Measurements from ENCODE around the gene USP13.
A peak's percentile ranks its signal among the peaks of the same experiment; 100 is the strongest.

Gene USP13

DNA sequence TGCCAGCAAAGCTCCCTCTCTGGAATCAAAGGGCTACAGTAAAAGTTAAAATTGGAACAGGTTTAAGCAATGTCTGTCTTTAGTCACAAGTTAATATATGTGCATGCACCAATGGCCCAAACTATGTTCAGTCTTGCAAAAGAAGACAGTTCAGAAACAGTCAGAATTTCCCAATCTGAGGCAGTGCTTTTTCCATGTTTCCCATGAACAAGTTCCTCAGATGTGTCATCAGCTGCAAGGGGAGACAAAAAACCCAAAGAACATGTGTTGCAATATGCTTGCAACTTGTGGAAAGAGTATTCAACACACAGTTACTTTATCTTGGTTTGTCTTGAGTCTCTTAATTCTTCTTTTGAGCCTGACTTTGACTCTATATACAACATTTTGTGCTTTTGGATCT is 148.4 kb downstream of the USP13 start:
- DNase-seq (ENCODE audit: low spot score), result no peak

DNA sequence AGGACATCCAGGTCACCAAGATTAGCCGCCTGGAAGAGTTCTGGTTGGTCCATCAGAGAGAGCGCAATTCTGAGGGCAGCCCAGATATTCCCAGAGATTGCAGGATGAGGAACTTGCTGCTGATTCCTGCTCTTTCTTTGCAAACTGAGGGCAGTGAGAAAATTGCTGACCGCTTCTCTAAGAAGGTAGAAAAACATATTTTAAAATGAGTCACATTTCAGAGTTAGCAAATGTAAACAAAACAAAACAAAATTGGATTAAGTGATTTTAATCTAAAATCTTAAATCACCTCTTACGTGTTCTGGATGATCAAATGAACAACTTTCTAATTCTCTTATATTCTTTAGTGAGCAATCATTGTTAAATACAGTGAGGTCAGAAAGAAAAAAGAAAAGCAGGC is 149.0 kb downstream of the USP13 start:
- no peak for DNase-seq (ENCODE audit: low spot score)

DNA sequence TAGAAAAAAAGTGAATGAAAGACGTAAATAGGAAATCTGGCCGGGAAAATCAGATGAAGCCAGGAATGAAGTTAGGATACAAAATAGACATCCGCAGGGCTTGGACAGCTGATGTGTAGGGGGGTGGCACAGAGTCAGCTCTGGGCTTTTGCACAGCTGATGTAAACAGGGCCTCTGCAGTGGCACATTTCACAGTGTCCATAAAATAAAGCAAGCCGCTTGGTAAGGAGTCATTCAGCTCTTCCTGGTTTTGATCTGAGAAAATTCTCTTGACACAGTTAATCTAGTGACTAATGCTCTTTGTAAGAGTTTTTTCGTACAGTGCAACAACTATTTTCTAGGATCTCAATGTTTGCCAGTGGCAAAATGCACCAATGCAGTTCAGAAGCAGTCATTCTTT is 153.3 kb downstream of the USP13 start:
- DNase-seq (ENCODE audit: low spot score), result no peak

DNA sequence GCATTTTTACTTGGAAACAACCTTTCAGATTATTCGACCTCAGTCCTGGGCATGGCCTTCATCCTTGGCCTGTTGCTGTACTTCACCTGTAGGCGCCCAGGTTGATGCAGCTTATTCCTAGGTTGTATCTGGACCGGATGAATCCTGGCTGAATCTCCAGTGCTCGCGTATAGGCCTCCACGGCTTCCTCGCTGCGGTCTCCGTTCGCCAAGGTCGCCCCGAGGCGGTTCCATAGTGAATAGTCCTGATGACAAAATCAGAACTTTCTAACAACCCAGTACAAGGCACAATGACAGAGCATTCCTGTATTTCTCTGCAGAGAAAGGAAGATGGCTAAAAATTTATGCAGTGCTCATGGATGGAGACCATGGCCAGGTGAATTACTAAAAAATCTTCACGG is 154.7 kb downstream of the USP13 start:
- DNase-seq (ENCODE audit: low spot score), result no peak

DNA sequence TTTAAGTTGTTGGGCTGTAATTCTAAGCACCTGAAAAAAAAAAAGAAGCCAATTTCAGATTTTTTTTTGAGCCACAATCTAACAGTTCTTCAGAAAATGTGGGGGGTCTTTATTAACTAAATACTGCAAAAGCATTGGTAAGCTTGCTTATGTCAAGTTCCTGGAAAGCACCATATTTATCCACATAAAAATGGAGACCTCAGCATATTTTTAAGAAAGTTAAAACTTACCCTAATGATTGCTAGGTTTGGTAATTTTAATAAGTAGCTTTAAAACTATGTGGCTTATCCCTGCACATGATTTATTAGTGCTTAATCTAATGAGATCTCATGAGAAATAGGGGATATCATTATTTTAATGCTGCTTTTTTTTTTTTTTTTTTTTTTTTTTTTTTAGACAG is 156.8 kb downstream of the USP13 start:
- DNase-seq (ENCODE audit: low spot score), result no peak

DNA sequence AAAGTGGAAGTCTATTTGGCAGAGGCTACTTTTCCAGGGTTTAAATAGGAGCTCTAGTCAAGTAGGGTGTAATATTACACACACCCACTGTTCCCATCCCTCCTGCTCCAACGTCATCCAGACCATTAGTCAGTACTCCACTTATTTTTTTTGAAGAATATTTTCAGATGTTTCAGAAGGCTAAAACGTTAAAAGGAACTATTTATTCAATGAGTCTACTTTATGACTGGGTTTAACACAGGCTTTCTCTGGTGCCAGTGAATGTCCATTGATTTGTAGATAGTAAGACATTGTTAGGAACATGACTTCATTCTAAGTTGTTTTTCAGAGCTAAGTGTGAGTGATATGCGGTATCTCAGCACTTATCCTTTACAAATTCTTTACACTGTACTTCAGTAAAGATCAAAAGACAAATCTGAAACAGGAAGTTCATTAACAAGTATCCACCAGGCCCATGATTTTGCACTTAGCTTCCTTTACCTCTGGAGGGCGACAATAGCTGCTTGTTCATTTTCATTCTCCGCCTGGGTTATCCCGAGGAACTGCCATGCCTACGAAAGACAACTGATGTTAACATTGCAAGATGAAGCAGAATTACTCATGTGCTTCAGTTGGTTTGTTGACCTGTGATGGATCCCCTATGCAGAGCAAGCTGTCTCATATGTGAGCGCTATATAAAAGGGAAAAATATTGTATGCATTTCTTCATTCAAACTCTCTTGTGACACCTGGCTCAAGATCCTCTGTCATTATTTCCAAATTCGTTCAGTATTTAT is 158.7 kb downstream of the USP13 start:
- DNase-seq (ENCODE audit: low spot score), result peak; percentile 78

DNA sequence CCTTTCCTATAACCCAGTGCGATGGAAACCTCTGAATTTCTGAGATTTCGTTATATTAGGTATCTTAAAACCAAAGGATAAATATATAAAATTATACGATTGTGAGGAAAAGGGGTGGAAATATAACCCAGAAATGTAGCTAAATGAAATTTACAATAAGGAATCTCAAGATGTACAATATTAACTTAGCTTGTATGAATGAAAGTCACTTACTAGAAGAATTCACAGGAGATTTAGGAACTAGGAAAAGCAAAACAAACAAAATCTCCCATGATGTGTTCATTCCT is 159.2 kb downstream of the USP13 start:
- no peak for DNase-seq (ENCODE audit: low spot score)

DNA sequence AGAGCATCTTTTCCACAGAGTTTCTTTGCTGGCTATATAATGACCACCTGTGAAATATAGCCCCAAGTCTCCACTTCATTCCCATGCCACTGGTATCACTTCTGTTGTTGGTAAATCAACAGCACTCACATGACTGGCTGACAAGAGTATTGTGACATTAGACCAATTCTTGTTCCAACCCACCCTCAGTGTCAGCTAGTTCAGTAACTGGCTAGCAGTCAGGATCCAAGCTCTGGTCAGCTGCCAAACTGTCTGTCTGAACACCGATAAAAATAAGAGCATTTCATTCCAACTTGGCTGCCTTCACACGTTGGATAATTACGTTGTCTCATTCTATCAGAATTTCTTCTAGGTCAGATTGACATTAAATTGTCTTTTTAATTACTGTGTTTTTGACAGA is 166.5 kb downstream of the USP13 start:
- no peak for DNase-seq (ENCODE audit: low spot score)

DNA sequence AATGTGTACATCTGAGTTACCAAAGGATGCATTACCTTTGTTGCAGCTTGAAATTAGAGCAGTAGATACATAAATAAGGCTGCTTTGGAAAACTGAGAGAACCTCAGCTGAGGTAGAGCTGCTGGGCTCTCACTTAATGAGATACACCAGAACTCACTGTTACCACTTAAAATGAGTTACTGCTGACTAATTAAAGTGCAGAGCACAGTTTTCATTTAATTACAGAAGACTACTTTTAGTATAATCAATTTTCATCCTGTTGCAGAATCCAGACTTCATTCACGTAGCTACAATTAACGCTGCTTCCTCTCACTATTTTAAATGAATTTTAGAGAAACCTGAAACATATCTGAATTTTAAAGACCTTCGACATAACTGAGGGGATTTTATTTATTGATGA is 169.5 kb downstream of the USP13 start:
- DNase-seq (ENCODE audit: low spot score), result no peak

DNA sequence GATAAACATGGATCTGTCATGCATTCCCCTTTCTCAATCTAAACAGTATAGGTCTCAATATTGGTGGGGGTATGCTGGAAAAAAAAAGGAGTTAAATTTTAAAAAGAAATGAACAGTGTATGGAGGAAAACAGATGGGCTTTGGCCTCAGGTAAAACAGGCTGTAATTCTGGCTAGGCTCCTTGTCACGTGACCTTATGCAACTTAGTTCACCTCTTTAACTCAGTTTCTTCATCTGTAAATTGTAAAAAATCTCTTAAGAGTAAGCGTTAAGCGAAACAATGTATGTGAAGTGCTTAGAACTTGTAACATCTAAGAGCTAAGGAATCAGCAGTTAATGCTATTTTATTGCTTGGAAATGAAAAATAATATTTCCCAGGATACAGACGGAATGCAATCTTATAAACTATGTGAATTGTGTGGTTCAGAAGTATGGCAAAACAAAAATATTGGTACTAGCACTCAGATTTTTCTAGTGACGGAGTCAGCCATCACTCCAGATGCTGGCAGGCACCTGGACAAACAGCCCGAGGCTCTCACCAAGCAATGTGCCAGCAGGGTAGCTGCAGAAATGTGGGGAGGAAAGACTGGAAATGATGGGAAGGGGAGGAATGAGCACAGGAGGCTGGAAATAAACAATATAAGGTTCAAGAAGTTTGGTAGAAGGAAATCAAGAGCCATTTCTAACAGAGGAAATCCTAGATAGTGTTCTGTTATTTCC is 172.8 kb downstream of the USP13 start:
- no peak for DNase-seq (ENCODE audit: low spot score)

DNA sequence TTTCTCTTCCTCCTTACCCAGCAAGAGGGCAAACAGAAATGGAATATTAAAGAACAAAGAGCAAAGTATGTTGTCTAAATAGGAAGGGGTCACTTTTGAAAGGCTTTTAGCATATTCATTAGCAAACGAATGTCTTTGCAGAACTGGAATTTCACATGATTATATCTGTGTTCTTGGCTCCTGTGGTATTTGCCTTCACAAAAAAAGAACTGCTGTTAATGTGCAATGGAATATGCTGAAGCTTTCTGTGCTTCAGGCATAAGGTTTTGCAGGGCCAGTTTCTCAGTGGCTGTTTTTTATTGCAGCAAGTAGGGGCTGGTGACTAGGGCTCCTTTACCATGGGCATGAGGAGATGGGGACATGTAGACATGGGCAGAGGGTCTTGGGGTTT is 173.4 kb downstream of the USP13 start:
- no peak for DNase-seq (ENCODE audit: low spot score)

DNA sequence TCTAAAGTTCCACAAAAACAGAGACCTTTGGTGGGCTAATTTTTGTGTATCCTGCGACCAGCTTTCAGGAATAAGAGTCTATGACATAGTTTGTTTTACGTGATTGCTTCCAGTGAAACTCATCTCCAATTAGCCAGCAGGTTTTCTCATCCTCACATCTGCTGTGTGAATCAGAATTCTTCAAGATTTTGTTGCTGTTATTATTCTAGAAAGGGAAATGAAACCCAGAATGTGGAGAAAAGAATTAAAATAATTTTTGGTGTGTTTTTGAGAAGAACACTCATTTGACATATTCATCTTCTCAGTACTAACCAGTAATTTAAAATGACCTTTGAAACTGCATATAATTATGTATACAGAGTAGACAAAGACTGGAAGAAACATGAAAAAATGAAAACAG is 175.9 kb downstream of the USP13 start:
- no peak for DNase-seq (ENCODE audit: low spot score)

DNA sequence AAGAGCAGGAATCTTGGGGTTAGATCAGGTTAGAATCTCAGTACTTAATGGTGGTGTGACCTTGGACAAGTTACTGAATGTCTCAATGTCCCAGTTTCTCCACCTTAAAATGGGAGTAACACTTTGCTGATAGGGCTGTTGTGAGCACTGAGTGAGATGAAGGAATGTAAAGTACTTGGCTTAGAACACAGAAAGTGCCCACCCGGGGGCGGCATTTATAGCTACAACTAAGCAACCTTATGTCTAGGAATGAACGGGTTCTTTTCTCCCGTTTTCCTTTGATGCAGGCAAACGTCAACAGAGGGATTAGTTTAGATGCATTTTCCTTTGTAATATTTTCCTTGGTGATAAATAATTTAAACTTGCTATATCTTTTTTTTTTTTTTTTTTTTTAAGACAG is 176.6 kb downstream of the USP13 start:
- DNase-seq (ENCODE audit: low spot score), result no peak

DNA sequence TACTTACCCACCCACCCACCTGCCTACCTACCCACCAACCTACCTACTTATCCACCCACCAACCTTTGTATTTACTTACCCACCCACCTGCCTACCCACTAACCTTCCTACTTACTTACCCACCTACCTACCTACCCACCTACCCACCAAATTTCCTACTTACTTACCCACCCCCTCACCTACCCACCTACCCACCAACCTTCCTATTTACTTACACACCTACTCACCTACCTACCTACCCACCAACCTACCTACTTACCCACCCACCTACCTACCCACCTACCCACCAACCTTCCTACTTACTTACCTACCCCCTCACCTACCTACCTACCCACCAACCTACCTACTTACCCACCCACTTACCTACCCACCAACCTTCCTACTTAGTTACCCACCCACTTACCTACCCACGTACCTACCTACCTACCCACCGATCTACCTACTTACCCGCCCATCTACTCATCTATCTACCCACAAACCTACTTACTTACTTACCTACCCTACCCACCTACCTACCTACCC is 179.6 kb downstream of the USP13 start:
- DNase-seq (ENCODE audit: low spot score), result no peak

DNA sequence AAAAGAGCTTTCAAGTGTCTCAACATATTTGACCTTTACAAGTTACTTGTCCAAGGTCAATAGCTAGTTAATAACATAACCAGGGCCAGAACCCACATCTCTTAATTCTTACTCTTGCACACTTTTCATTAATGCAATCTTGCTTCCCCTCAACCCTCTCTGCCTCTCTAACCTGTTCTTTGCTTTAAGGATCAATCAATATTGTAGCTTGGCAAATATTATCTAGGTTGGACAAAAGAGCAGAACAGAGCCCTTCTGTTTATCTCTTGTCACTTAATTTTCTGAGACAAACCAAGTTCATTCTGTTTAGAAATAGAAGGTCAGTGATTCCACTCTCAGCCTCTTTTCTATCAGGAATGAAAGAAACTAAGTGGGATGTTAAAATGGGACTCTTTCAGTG is 180.5 kb downstream of the USP13 start:
- no peak for DNase-seq (ENCODE audit: low spot score)

DNA sequence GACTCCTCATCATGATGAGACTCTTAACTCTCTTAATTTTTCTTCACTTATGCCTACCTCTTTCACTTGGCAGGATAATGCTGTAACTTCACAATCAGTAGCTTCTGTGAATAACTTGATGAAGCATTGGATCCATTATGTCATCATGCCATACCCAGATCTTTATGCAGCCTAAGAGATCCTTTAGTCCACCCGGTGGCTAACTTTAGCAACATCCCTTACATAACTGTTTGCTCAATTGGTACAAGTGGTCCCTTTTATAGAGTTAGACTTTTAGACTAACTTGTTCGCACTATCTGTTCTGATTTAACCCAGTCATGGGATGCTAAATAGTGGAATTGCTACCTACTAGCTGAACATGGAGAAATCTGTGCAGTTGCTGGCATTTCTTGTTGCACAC is 184.5 kb downstream of the USP13 start:
- DNase-seq (ENCODE audit: low spot score), result no peak
